ENCODE results near the gene GTPBP10.

GTPBP10 gene

GRCh38 chr7:90383861-90384260 is 37.3 kb downstream of the GTPBP10 start:
- no peak for DNase-seq

DNA sequence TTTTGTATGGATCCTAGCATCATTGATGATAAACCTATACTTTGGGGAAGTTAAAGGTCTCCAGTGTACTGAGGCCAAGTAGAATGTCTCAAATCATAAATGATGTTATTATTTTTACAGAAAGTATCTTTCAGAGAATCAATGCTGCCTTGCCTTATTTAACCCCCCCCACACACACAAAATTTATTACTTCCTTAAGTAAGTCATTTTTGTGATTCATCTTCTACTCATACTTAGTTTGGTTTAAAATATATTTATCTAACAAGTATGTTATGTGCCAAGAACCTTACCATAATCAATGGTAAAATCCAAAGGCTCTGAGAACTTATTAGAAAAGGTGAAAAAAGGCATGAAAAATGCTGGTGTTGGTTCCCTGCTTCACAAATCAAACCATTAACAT is 37.9 kb downstream of the GTPBP10 start:
- DNase-seq: no peak

DNA sequence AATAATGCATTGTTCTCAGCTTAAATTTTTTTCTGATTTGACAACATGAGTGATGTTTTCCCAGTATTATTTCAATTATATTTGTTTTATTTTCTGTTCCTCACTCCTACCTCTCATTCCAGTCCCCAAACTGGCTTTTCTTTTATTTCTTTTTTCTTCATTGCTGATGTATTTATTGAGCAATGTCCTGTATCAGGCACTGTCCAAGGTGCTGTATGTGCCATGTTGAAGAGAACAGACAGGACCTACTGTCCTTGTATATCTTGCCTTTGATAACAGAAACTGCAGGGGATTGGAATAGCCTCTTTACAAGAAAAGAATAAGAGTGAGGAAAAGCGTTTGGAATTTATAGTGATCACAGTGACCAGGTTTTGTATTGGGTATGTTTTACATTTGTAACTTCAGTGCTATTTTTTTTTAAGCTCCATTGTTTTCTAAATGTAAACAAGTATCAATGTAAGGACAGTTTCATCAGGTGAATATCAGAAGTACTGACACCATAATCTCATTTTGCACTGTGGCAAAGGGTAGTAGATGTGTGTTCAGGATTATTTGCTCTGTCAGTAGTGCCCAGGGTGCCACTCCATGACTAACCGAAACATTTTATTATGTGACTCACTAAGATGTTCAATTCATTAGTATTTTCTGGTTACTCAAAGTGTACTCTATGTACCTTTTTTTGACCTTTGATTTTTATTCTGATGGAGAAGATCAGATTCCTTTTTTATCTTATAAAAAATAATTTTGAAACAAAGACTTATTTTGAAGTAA is 41.1 kb downstream of the GTPBP10 start:
- DNase-seq: no peak

- no peak for DNase-seq
These were observed 44.4 kb downstream of the GTPBP10 start for GRCh38 chr7:90390926-90391325.

DNA sequence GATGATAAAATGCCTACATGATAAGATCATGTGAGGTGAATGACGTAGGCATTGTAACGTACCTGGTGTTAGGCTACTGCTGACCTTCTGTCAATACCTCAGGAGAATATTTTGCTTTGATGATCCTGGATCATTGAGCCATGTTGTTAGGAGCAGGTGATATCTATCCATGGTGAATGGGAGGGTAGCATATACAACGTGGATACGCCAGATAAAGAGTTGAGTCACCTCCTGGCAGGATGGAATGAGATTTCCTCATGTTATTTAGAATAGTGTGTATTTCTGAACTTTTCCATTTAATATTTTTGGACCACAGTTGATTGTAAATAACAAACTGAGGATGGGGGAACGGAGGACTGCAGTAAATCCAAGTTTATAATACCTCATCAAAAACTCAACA is 45.0 kb downstream of the GTPBP10 start:
- no peak for DNase-seq

DNA sequence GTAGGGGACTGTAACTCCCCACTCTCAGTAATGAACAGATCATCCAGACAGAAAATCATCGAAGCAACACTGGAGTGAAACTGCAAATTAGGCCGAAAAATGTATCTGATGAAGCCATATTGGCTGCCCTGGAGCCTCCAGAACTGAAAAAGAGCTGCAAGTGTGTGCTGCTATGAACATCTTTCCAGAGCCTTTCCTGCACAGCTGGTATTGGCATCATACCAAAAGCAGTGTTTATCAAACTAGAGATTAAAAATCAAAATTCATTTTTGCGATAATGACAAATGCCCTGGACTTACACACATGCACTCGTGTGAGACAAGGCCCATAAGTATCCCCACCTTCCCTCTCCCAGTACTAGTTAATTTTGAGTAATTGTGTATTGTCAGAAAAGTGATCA is 49.9 kb downstream of the GTPBP10 start:
- no peak for DNase-seq

DNA sequence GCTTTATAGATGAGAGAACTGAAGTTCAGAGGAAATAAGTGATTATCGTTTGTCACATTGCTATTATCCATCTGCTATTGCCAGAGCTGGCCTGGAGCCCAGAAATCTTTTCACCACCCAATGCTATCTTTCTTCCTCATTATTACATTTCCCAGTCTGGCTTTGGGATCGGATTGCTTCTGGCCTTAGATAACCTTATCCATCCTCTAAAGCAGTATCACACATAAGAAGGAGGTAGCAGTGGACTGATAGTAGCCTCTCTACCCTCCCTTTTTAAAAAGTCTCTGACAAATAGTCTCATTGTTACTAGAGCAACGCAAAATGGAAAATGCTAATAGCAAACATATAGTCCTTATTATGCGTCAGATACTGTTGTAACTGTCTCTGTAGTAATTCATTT is 55.5 kb downstream of the GTPBP10 start:
- DNase-seq: peak; percentile 49

DNA sequence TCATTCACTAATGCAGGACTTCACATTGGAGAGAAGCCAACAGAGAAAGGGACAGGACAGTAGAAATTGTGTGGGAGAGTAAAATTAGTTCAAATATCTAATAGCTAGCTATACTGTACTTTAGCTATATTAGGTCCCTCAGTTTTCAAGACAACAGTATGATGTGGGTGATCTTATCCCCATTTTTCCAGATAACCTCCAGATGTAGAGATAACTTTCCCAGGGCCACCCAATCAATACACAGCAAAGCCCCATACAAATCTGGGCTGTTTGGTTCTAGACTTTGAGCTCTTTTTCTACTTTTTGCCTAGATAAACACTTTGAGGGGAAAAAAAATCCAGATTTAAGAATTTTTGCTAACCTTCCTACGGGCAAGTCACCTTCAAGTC is 56.3 kb downstream of the GTPBP10 start:
- no peak for DNase-seq

- peak; percentile 92 for DNase-seq
These were observed 56.9 kb downstream of the GTPBP10 start, which contains the start of gene CLDN12 for GRCh38 chr7:90403174-90404113. Gene CLDN12, plus strand, starts transcription at chr7:90403461. Its CDS starts 9,216 bp downstream, at chr7:90412677.

GRCh38 chr7:90404777-90405176 is 58.3 kb downstream of the GTPBP10 start:
- no peak for DNase-seq

DNA sequence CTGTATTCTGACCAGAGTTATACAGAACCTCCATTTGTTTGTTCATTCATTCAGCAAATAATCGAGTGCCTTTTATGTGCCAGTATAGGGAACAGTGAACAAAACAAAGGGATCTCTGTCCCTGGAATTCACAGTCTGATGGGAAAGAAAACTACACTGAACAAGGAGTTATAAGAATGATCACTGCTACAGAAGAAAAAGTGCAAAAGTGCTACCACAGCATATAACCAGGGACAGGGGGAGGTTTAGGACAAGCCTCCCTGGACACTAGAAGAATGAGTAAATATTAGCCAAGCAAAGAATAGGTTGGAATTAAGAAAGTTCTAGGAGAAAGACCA is 60.9 kb downstream of the GTPBP10 start:
- no peak for DNase-seq

DNA sequence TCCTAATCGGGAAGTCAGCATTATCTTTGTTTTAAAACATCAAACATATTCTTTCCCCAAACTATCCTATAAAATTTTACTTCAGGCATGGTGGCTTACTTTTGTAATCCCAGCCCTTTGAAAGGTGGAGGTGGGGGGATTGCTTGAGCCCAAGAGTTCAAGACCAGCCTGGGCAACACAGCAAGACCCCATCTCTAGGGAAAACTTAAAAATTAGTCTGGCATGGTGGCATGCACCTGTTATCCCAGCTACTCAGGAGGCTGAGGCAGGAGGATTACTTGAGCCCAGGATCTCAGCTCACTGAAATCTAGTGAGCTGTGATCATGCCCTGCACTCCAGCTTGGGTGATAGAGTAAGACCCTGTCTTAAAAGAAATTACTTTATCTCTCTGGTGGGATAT is 61.6 kb downstream of the GTPBP10 start:
- DNase-seq: no peak

GRCh38 chr7:90409667-90410066 is 63.2 kb downstream of the GTPBP10 start:
- no peak for DNase-seq

GRCh38 chr7:90411510-90411909 is 65.0 kb downstream of the GTPBP10 start:
- DNase-seq: no peak

- no peak for DNase-seq
These were observed 66.1 kb downstream of the GTPBP10 start for GRCh38 chr7:90412458-90413184.

DNA sequence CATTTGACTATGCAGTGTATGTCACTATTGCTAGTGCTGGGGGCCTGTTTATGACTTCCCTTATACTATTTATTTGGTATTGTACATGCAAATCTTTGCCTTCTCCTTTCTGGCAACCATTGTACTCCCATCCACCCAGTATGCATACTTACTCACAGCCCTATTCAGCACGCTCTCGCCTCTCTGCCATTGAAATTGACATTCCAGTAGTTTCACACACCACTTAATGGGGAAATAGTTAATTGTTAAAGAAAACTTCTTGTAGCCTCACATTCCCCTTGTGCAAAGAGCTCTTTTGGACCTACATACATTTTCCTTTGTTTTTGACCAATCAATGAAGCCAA is 66.6 kb downstream of the GTPBP10 start:
- DNase-seq: no peak

GRCh38 chr7:90421651-90422050 is 75.1 kb downstream of the GTPBP10 start:
- DNase-seq: no peak

DNA sequence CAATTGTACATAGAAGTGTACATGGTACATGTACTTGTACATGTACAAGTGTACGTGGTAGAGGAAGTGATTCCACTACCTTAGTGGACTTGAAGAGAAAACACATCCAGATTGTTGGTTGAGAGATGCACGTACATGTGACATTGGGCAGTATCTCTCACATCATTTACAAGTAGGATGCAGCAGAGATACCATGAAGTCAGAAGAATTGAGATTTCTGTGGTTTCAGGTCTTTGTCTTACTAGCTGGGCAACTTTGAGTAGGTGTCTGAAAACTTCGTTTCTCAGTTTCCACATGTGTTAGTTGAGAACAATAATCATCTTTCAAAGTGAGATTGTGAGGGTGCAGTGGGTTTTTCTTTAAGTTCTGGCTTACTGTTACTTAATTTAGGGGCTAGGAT is 78.2 kb downstream of the GTPBP10 start:
- DNase-seq: no peak

DNA sequence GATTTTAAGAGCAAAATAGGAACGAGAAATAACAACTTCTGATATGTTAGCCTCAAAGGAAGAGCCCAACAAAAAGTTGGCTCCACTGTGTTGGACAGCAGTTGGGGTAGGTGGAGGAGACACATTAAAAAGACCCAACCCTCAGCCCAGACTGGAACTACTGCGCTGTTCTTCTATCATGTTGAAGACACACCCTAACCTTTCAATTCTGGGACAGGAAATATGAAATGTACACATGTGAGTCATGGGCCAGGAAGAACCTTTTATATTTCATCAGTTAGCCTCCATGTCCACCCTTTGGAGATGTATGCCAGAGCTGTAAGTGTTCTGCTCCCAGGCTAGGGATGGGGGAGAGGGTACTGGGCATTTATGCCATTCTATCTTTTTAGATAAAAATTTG is 78.9 kb downstream of the GTPBP10 start:
- DNase-seq: no peak

DNA sequence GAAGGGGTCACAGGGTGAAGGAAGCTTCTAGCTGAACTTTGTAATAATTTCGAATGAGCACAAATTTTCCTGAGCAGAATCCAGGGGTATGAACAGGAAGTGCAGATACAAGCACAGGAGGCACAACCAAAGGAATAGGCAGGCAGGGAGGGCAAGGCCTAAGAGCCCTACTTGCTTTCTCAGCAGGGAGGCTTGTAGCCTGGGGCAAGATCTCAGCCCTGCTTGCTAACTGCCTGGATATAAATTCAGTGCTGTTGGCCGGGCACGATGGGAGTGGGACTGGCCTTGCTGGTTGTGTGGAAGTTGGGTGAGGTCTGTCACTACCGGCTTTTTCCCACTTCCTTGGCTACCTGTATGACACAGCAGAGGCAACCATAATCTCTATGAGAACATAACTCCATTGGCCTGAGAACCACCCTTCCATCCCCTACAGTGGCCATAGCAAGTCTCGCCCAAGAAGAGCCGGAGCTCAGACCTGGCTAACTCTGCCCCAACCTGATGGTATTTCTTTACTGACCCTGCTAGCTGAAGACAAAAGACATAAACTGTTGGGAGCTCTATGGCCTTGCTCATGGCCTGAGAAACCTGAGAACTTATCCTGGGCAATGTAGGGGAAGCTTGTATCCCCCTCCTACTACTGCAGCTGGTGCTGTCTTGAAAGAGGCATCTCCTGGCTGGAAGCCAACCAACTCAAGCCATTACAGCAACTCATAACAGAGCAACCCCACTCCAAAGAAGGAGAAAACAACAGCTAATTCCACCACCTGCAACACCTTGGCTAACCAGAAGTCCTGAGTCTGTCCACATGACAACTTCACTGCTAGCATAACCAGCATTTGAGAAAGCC is 84.3 kb downstream of the GTPBP10 start:
- DNase-seq: no peak

- no peak for DNase-seq
These were observed 86.2 kb downstream of the GTPBP10 start for GRCh38 chr7:90432752-90433151.

DNA sequence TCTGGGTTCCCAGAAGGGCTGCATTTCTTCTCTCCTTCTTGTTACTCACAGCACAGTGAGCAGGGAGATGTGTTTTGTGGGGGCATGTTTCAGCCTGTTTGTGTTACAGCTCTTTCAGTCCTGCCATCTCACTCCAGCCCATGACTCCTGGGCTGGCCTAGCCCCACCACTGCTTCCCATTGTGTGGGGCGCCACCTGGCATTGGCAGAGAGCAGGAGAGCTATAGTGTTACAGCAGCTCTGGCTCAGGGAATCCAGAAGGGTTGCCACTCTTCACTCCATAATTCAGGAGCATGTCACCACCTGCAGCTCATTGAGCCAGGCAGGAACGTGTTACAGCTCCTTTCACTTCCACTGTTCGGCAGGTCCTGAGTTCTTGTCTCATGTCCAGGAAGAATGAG is 86.7 kb downstream of the GTPBP10 start:
- DNase-seq: no peak
